IPS DF 4.7 (cell line): ENCODE results near the gene USP51.
"Not testable (repeated sequence)": the region's sequence is repeated elsewhere in the genome, so short reads cannot be mapped to it uniquely, and the experiment has no call there.

Experiments used
- DNase-seq: peaks from one replicate; pipeline ENCODE4 v3.0.0-alpha.2; 2013; ENCODE audit warnings: low spot score; ENCODE audit errors: extremely low read depth

USP51 gene

GRCh38 chrX:55465791-55466190, 23.9 kb downstream of the USP51 start:
- not testable (repeated sequence) for DNase-seq

GRCh38 chrX:55465108-55465507, 24.5 kb downstream of the USP51 start:
- not testable (repeated sequence) for DNase-seq

GRCh38 chrX:55464050-55464449, 25.6 kb downstream of the USP51 start:
- DNase-seq = not testable (repeated sequence)

GRCh38 chrX:55459926-55460325, 29.7 kb downstream of the USP51 start:
- DNase-seq = not testable (repeated sequence)

- DNase-seq = not testable (repeated sequence)
These were observed 30.2 kb downstream of the USP51 start for GRCh38 chrX:55459426-55459825.

GRCh38 chrX:55455708-55456107, 33.9 kb downstream of the USP51 start:
- not testable (repeated sequence) for DNase-seq

GRCh38 chrX:55452833-55453124, 36.9 kb downstream of the USP51 start:
- DNase-seq = no peak

- DNase-seq = no peak
These were observed 37.4 kb downstream of the USP51 start, which contains the start of gene MAGEH1 for GRCh38 chrX:55451990-55452832. TSS of gene MAGEH1 (plus strand) at chrX:55452127. CDS start at chrX:55452375, 248 bp downstream.

- no peak for DNase-seq
These were observed 38.0 kb downstream of the USP51 start for GRCh38 chrX:55451626-55451989.

GRCh38 chrX:55451141-55451540, 38.5 kb downstream of the USP51 start:
- DNase-seq = no peak

GRCh38 chrX:55450259-55450658, 39.4 kb downstream of the USP51 start:
- no peak for DNase-seq

GRCh38 chrX:55443468-55443867, 46.2 kb downstream of the USP51 start:
- DNase-seq = not testable (repeated sequence)
